HAP-1 (cell line): Measurements from ENCODE around the gene KCNMA1.
A peak's percentile ranks its signal among the peaks of the same experiment; 100 is the strongest.

Experiments used
- DNase-seq, 2 experiments: peaks; one replicate each; pipeline ENCODE4 v3.0.0-alpha.2; 2016 to 2020; ENCODE audit warnings: low spot score in 2 of 2
- H3K27me3 ChIP-seq: fragments of 250-450 bp; sonication (Bioruptor Pico); 2 replicates; pipeline ENCODE4 v1.5.1; 2020; ENCODE audit warnings: low read depth, mild to moderate bottlenecking, moderate library complexity
- H3K36me3 ChIP-seq: fragments of 250-450 bp; sonication (Bioruptor Pico); replicated peaks from 2 replicates; pipeline ENCODE4 v1.5.1; 2020; ENCODE audit warnings: mild to moderate bottlenecking
- H3K4me1 ChIP-seq: fragments of 250-450 bp; sonication (Bioruptor Pico); 2 replicates; pipeline ENCODE4 v1.5.1; 2020; ENCODE audit warnings: mild to moderate bottlenecking
- H3K4me3 ChIP-seq: fragments of 250-450 bp; sonication (Bioruptor Pico); 2 replicates; pipeline ENCODE4 v1.5.1; 2020; ENCODE audit warnings: mild to moderate bottlenecking, moderate library complexity
- H3K9me3 ChIP-seq: fragments of 250-450 bp; sonication (Bioruptor Pico); 2 replicates; pipeline ENCODE4 v1.5.1; 2020; ENCODE audit warnings: mild to moderate bottlenecking, moderate library complexity
- in situ Hi-C: fragments of 300-500 bp; cut with MboI; formaldehyde crosslinking; loops from 3 replicates; pipeline ENCODE4 v1.14.3; 2020; ENCODE audit warnings: low sequenced_read_pairs, inconsistent platforms, mixed read lengths

Gene KCNMA1

GRCh38 chr10:77507291-77507880 is 130.2 kb downstream of the KCNMA1 start:
- Histone ChIP-seq H3K4me3 (no peak overlapping the region), H3K9me3 (no peaks in the 10 kb centered on the region), H3K4me1 (no peaks in the 10 kb centered on the region), H3K27me3 (no peaks in the 10 kb centered on the region; the same call in 1 of the 2 replicates), H3K36me3 (no peaks in the 10 kb centered on the region)
- in situ Hi-C loops = no loop called here
- no peak for DNase-seq

DNA sequence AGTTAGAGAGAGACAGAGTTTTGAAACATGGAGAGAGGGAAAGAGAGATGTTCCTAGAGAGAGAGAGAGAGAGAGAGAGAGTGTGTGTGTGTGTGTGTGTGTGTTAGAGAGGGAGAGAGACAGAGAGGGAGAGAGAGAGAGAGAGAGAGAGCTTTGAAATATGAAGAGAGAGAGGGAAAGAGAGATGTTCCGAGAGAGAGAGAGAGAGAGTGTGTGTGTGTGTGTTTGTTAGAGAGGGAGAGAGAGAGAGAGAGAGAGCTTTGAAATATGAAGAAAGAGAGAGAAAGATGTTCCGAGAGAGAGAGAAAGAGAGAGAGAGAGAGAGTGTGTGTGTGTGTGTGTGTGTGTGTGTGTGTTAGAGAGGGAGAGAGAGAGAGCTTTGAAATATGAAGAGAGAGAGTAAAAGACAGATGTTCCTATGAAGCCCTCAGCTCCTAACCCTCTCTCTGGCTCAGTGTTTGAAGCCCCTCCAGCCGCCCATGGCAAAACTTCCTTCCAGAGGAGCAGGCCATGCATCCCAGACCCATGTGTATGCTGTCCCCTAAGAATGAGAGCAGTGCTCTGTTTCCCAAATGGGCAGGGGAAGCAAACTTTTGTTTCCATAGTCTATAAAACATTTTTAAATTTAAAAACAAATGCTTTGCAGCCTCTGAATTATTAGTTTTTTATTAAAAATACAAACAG is 130.9 kb downstream of the KCNMA1 start:
- H3K36me3 ChIP-seq = no peaks in the 10 kb centered on the region
- no peak for DNase-seq
- no peaks in the 10 kb centered on the region; the same call in 1 of the 2 replicates for H3K27me3 ChIP-seq
- in situ Hi-C loops = no loop called here
- H3K4me1 ChIP-seq = no peaks in the 10 kb centered on the region
- H3K4me3 ChIP-seq = no peak overlapping the region
- no peaks in the 10 kb centered on the region for H3K9me3 ChIP-seq

GRCh38 chr10:77505431-77506334 is 131.9 kb downstream of the KCNMA1 start:
- DNase-seq = no peak
- H3K4me3 ChIP-seq = no peak overlapping the region
- in situ Hi-C loops = no loop called here
- no peaks in the 10 kb centered on the region for H3K36me3 ChIP-seq
- no peaks in the 10 kb centered on the region for H3K4me1 ChIP-seq
- no peaks in the 10 kb centered on the region; the same call in 1 of the 2 replicates for H3K27me3 ChIP-seq
- H3K9me3 ChIP-seq = no peaks in the 10 kb centered on the region

- Histone ChIP-seq H3K36me3 (no peaks in the 10 kb centered on the region), H3K27me3 (no peaks in the 10 kb centered on the region; the same call in 1 of the 2 replicates), H3K4me1 (no peaks in the 10 kb centered on the region), H3K4me3 (no peak overlapping the region), H3K9me3 (no peaks in the 10 kb centered on the region)
- in situ Hi-C loops = no loop called here
- DNase-seq = no peak
Observed at GRCh38 chr10:77504873-77505257, 132.7 kb downstream of the KCNMA1 start.

DNA sequence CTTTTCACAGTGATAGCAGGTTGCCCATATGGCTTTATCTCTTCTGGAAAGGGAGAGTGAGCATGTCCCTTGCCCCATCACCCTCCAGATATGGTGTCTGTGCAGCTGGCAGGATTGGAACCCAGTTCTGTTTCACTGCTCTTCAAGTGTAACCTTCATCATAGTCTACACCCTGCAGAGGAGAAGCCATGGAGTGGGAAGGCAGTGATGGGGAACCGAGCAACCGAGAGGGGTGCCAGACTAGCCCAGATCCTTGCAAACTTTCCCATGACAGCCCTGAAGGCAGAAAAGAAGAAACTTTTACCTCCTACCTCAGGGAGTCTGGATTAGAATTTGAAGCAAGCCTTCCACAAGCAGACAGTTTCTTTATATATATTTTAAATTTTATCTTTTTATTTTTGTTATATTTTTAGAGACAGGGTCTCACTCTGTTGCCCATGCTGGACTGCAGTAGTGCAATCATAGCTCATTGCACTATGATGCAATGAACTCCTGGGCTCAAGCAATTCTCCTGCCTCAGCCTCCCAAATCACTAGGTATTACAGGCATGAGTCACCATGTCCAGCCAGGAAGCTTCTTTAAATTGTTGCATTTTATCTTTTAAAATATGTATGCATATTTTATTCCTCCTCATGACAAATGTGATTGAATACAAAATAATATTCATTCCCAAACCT is 133.3 kb downstream of the KCNMA1 start:
- H3K4me1 ChIP-seq = no peaks in the 10 kb centered on the region
- DNase-seq = no peak
- no peaks in the 10 kb centered on the region for H3K36me3 ChIP-seq
- H3K9me3 ChIP-seq = no peaks in the 10 kb centered on the region
- in situ Hi-C loops = no loop called here
- H3K4me3 ChIP-seq = no peak overlapping the region
- no peaks in the 10 kb centered on the region; the same call in 1 of the 2 replicates for H3K27me3 ChIP-seq

DNA sequence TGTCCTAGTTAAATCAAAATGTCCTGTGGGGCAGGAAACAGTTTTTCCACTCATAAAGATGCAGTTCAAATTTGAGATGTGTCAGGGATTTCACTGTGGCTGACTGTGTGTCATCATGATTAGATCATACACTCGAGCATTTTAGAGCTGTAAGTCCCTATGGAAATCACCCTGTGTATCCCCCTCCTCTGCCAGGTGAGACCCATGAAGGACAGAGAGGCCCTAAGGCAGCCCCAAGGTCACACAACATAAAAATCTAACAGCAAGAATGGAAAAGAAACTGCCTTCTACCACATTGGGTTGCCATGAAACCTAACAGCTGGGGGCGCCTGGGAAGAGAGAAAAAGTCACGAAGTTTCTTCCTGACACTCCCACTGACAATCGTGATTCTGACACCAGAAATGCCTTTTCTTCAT is 135.8 kb downstream of the KCNMA1 start:
- no peaks in the 10 kb centered on the region for H3K4me1 ChIP-seq
- no peaks in the 10 kb centered on the region; the same call in 1 of the 2 replicates for H3K27me3 ChIP-seq
- no peaks in the 10 kb centered on the region for H3K36me3 ChIP-seq
- no peak for DNase-seq
- no peaks in the 10 kb centered on the region for H3K9me3 ChIP-seq
- in situ Hi-C loops = no loop called here
- no peak overlapping the region for H3K4me3 ChIP-seq

DNA sequence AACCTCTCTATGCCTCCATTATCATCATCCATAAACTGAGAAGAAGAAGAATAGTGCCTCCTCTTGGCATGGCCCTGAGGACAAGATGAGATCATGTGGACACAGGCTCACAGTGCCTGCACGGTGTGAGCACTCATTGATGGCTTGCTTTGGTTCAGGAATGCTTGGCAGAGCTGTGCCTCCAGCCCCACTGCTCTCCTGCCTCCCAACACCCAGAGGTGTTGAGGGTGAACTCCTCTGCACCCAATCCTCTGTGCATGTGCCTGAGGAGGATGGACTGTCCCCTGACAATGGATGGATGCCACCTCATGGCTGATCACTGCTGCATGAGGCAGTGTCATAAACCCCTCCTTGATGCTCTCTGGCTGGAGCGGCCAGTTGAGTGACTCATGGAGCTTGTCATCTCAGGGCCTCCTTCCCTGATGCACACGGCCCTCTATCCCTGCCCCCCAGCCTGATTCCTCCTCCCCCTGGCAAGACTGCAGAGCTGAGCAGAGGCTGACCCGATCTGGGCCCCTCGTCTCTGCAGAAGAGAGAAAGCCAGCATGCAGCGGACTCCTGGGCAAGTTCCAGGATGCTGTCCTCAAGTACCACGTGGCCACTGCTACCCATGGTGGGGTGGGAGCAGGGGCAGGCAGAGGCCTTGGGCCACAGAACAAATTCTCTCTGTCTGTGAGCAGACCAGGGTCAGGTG is 136.3 kb downstream of the KCNMA1 start:
- DNase-seq = no peak
- in situ Hi-C loops = no loop called here
- H3K27me3 ChIP-seq = no peaks in the 10 kb centered on the region; the same call in 1 of the 2 replicates
- H3K4me1 ChIP-seq = no peaks in the 10 kb centered on the region
- H3K4me3 ChIP-seq = no peak overlapping the region
- no peaks in the 10 kb centered on the region for H3K36me3 ChIP-seq
- H3K9me3 ChIP-seq = no peaks in the 10 kb centered on the region

DNA sequence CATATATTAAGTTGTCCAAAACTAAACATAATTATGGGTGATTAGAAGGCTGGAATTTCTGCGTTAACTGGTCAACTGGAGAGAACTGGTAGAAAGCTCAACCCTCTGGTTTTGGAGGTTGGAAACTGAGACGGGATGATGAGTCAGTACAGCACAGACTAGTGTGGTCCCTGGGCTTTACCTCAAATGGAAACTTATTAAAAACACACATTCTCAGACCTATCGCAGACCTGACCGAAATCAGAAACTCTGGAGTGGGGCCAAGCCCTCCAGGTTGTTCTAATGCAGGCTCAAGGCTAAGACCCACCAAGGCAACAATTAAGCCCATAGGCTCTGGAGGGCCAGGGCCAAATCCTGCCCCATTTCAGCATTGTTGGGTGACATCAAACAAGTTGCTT is 136.9 kb downstream of the KCNMA1 start:
- Histone ChIP-seq H3K4me3 (no peak overlapping the region), H3K9me3 (no peaks in the 10 kb centered on the region), H3K27me3 (no peaks in the 10 kb centered on the region; the same call in 1 of the 2 replicates), H3K36me3 (no peaks in the 10 kb centered on the region), H3K4me1 (no peaks in the 10 kb centered on the region)
- no peak for DNase-seq
- in situ Hi-C loops = no loop called here

DNA sequence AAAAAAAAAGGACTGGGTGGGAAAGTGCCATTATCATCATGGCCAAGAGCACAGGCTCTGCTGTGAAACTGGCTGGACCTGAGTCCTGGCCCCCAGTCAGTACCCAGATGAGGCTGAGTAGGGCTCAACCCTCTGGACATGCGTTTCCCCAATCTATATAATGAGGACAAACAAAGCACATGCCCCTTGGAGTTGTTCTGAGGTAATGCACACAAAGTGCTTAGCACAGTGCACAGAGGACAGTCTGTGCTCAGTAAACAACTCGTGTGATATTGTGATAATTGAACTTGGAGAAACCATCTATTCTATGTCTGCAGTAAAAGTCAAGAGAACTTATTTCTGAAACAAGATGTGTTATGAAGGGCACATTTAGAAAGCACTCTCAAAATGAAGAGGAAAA is 138.8 kb downstream of the KCNMA1 start:
- no peak for DNase-seq
- H3K4me3 ChIP-seq = no peak overlapping the region
- no peaks in the 10 kb centered on the region for H3K27me3 ChIP-seq
- in situ Hi-C loops = no loop called here
- H3K36me3 ChIP-seq = no peaks in the 10 kb centered on the region
- no peaks in the 10 kb centered on the region for H3K4me1 ChIP-seq
- no peaks in the 10 kb centered on the region for H3K9me3 ChIP-seq

DNA sequence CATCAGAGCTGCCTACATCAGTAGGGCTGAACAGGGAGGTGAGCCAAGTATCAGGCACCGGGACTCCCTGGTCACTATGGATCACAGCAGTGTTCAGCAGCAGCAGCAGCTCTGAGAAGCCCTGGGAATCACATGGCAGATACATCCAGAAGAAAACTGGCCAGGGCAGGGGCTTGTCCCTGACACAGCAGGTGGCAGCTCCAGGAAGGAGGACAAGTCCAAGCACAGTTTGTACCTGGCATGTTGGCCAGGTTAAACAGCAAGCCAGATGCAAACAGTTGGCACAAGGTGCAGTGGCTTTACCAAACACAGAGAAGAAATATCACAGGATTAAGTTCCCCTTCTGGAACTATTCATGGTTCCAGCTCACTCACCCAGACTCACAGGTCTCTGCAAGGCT is 139.4 kb downstream of the KCNMA1 start:
- Histone ChIP-seq H3K36me3 (no peaks in the 10 kb centered on the region), H3K27me3 (no peaks in the 10 kb centered on the region), H3K4me1 (no peaks in the 10 kb centered on the region), H3K9me3 (no peaks in the 10 kb centered on the region), H3K4me3 (no peak overlapping the region)
- in situ Hi-C loops = no loop called here
- no peak for DNase-seq

DNA sequence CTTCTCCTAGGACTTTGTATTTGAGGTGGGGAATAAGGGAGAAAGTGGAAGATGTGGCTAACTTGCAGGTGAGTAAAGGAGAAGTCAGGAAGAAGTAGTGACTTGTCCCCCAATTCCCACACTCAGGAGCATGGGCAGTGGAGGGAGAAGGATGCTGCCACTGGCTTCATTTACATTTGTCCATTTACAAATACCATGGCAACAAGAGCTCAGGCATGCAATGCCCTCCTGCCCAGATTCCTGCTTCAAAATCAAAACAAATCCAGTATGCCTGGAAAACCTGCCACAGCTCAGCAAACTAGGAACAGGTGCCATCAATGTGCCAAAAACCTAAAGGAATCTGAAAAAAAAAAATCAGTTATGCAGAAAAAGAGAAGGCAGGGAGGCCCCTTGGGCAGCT is 139.9 kb downstream of the KCNMA1 start:
- in situ Hi-C loops = no loop called here
- Histone ChIP-seq H3K9me3 (no peaks in the 10 kb centered on the region), H3K4me1 (no peaks in the 10 kb centered on the region), H3K4me3 (no peak overlapping the region), H3K27me3 (no peaks in the 10 kb centered on the region), H3K36me3 (no peaks in the 10 kb centered on the region)
- DNase-seq = no peak

GRCh38 chr10:77496941-77497420 is 140.6 kb downstream of the KCNMA1 start:
- H3K9me3 ChIP-seq = no peaks in the 10 kb centered on the region
- no peaks in the 10 kb centered on the region for H3K4me1 ChIP-seq
- H3K27me3 ChIP-seq = no peaks in the 10 kb centered on the region
- H3K36me3 ChIP-seq = no peaks in the 10 kb centered on the region
- DNase-seq = peak in 1 of 2 experiments; percentile 28
- no peak overlapping the region for H3K4me3 ChIP-seq
- in situ Hi-C loops = no loop called here
